Esophagus squamous epithelium (tissue), 5 donors: ENCODE measurements around the gene CHMP4A. TPM values are rescaled to one million over a fixed set of nuclear protein-coding genes. Genes with fewer than 3 reads are reported as not detected.

Source experiments
- DNase-seq: peaks from one replicate; lab custom pipeline; 2025; lab: John Stamatoyannopoulos, UW
- H3K27ac ChIP-seq, 4 donors: fragments of 200-600 bp; sonication (generic); one replicate each; pipeline ENCODE4 v1.5.1; 2016 to 2019; ENCODE audit warnings: mild to moderate bottlenecking in 1 of 4
- H3K27me3 ChIP-seq, 4 donors: fragments of 200-600 bp; sonication (generic); 1 replicate in 3 of 4; 2 replicates in 1 of 4; pipeline versions ENCODE4 v1.5.1 to v1.6.0; 2017 to 2021; ENCODE audit warnings: antibody characterized with exemption in 1 of 4
- H3K36me3 ChIP-seq, 3 donors: fragments of 200-600 bp; sonication (generic); one replicate each; pipeline ENCODE4 v1.5.1; 2016 to 2019
- H3K4me1 ChIP-seq, 3 donors: fragments of 200-600 bp; sonication (generic); one replicate each; pipeline ENCODE4 v1.5.1; 2017 to 2019
- H3K4me3 ChIP-seq, 4 donors: fragments of 200-600 bp; sonication (generic); 1 replicate in 3 of 4; 2 replicates in 1 of 4; pipeline ENCODE4 v1.5.1; 2016 to 2019; ENCODE audit warnings: mild to moderate bottlenecking in 2 of 4, moderate library complexity in 1 of 4
- H3K9me3 ChIP-seq, 3 donors: fragments of 200-600 bp; sonication (generic); one replicate each; pipeline ENCODE4 v1.5.1; 2016 to 2019
- CTCF ChIP-seq, 6 experiments: fragments of 450-650 bp in 4 of 6; fragments of 200-600 bp in 2 of 6; sonication (generic) in 2 of 6; IDR thresholded peaks; one replicate each; pipeline ENCODE4 v1.5.1; 2016 to 2019; ENCODE audit warnings: antibody characterized with exemption in 6 of 6, mild to moderate bottlenecking in 4 of 6, moderate library complexity in 4 of 6
- POLR2A ChIP-seq, 4 donors: fragments of 450-650 bp; IDR thresholded peaks; one replicate each; pipeline ENCODE4 v1.6.1; 2017; ENCODE audit warnings: antibody characterized with exemption in 4 of 4, mild to moderate bottlenecking in 4 of 4, moderate library complexity in 3 of 4
- WGBS, 2 donors: methylation state at CpG; one replicate each; pipeline ENCODE4 v1.1.5; 2018; 5-methylcytosine and 5-hydroxymethylcytosine counted together
- intact Hi-C: fragments of 100-400 bp; cut with DNase I; formaldehyde crosslinking; loops from one replicate; pipeline ENCODE4 v1.15.0; 2022
- total RNA-seq, 4 donors: library from RNA; depleted of rRNA; stranded (reverse); fragments of >200 nt; gene quantifications; one replicate each; pipeline ENCODE4 v1.1.0, GENCODE V29; 2016
- donor health status: DM: yes; HTN: yes; CAD: no.

Gene CHMP4A
- total RNA-seq, 4 donors from 2014 or later, result 23.6 to 80.7 (median 62.8) TPM

- no peak for DNase-seq
- Histone ChIP-seq H3K27ac (peak overlapping the region; percentile 47 to 99 (median 98)), H3K36me3 (peaks cover 10 to 61% (median 26%) of the 10 kb centered on the region in 3 donors), H3K9me3 (no peaks in the 10 kb centered on the region), H3K4me1 (peaks cover 14 to 60% (median 28%) of the 10 kb centered on the region in 3 donors), H3K27me3 (no peaks in the 10 kb centered on the region), H3K4me3 (peak overlapping the region in 2 of 4 donors; percentile 69 to 76)
- TF ChIP-seq CTCF (IDR thresholded peaks at IDR 0.05), result no peak
- no peak for TF ChIP-seq POLR2A (IDR thresholded peaks at IDR 0.05)
- intact Hi-C loops, result no loop called here
- WGBS, 2 donors, result 80 to 100% methylated on average over 3 to 5 of the region's 9 CpGs
Observed at GRCh38 chr14:24240110-24240918, 27.0 kb upstream of the CHMP4A start.

GRCh38 chr14:24238527-24239037 lies 25.3 kb upstream of the CHMP4A start:
- H3K9me3 ChIP-seq, result no peaks in the 10 kb centered on the region
- TF ChIP-seq CTCF (IDR thresholded peaks at IDR 0.05), result no peak
- peak overlapping the region in 2 of 4 donors; percentile 23 to 98 for H3K27ac ChIP-seq
- intact Hi-C loops, result no loop called here
- H3K27me3 ChIP-seq, result no peaks in the 10 kb centered on the region
- WGBS, 2 donors, result 89 to 91% methylated on average over 5 of the region's 5 CpGs
- DNase-seq, result no peak
- H3K4me3 ChIP-seq, result no peak overlapping the region
- peaks cover 10 to 69% (median 26%) of the 10 kb centered on the region in 3 donors for H3K36me3 ChIP-seq
- H3K4me1 ChIP-seq, result peaks cover 16 to 73% (median 38%) of the 10 kb centered on the region in 3 donors

GRCh38 chr14:24238123-24238522 lies 24.8 kb upstream of the CHMP4A start:
- intact Hi-C loops, result no loop called here
- no peaks in the 10 kb centered on the region for H3K9me3 ChIP-seq
- TF ChIP-seq CTCF (IDR thresholded peaks at IDR 0.05) (no peak), POLR2A (IDR thresholded peaks at IDR 0.05) (no peak)
- no peaks in the 10 kb centered on the region for H3K27me3 ChIP-seq
- no peak overlapping the region for H3K4me3 ChIP-seq
- peak overlapping the region in 2 of 4 donors; percentile 23 to 98 for H3K27ac ChIP-seq
- DNase-seq, result no peak
- H3K4me1 ChIP-seq, result peaks cover 21 to 73% (median 39%) of the 10 kb centered on the region in 3 donors
- H3K36me3 ChIP-seq, result peaks cover 10 to 69% (median 26%) of the 10 kb centered on the region in 3 donors
- 70 to 75% methylated on average over 4 of the region's 5 CpGs for WGBS, 2 donors

GRCh38 chr14:24237463-24237955 lies 24.2 kb upstream of the CHMP4A start:
- intact Hi-C loops, result no loop called here
- Histone ChIP-seq H3K36me3 (peaks cover 10 to 69% (median 26%) of the 10 kb centered on the region in 3 donors), H3K4me3 (no peak overlapping the region), H3K27me3 (no peaks in the 10 kb centered on the region), H3K27ac (peak overlapping the region in 2 of 4 donors; percentile 23 to 27), H3K4me1 (peaks cover 23 to 71% (median 42%) of the 10 kb centered on the region in 3 donors), H3K9me3 (no peaks in the 10 kb centered on the region)
- TF ChIP-seq POLR2A (IDR thresholded peaks at IDR 0.05) (no peak), CTCF (IDR thresholded peaks at IDR 0.05) (no peak)
- WGBS, 2 donors, result 88 to 100% methylated on average over 1 to 2 of the region's 2 CpGs
- no peak for DNase-seq
